ENCODE results near the gene SCGB3A1. TPM values are rescaled to one million over a fixed set of nuclear protein-coding genes. Genes with fewer than 3 reads are reported as not detected.

The SCGB3A1 gene
- total and polyA plus RNA-seq, 11 donors: 0.22 to 0.85 (median 0.57) TPM; not detected in 8

GRCh38 chr5:180555168-180555921 is 36.0 kb downstream of the SCGB3A1 start:
- WGBS, 4 donors: 90 to 94% (median 91%) methylated on average over 7 of the region's 7 CpGs

DNA sequence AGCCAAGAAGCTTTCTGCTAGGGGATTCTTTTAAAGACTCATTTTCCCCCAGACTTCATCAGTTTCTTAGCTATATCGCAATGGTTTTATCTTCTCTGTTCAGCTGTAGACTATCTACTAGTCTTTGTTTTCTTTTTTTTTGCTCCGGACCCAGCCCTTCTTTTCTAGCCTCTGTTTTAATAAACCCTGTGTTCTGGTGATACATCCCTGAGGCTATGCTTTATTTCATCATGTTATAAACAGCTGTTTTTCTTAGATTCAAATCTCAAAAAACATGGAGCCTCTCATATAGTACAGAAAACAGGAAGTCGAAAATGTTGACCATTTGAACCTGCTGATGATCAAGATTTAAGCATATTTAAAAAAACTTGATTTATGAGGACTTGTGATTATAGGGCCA is 37.8 kb downstream of the SCGB3A1 start:
- 91 to 93% (median 92%) methylated on average over 3 of the region's 3 CpGs for WGBS, 4 donors
- peaks cover 0 to 4% (median 0%) of the 10 kb centered on the region in 12 donors for H3K4me1 ChIP-seq
- H3K27ac ChIP-seq: no peak overlapping the region
- no peaks in the 10 kb centered on the region for H3K27me3 ChIP-seq
- no peak overlapping the region for H3K4me3 ChIP-seq
- ATAC-seq (no peak), DNase-seq (no peak)
- intact Hi-C loops (cut with DNase I): no loop called here
- peaks cover 0 to 61% (median 49%) of the 10 kb centered on the region in 9 donors for H3K36me3 ChIP-seq
- no peak for TF ChIP-seq POLR2A (IDR thresholded peaks at IDR 0.05)
- TF ChIP-seq, protein P1, sequence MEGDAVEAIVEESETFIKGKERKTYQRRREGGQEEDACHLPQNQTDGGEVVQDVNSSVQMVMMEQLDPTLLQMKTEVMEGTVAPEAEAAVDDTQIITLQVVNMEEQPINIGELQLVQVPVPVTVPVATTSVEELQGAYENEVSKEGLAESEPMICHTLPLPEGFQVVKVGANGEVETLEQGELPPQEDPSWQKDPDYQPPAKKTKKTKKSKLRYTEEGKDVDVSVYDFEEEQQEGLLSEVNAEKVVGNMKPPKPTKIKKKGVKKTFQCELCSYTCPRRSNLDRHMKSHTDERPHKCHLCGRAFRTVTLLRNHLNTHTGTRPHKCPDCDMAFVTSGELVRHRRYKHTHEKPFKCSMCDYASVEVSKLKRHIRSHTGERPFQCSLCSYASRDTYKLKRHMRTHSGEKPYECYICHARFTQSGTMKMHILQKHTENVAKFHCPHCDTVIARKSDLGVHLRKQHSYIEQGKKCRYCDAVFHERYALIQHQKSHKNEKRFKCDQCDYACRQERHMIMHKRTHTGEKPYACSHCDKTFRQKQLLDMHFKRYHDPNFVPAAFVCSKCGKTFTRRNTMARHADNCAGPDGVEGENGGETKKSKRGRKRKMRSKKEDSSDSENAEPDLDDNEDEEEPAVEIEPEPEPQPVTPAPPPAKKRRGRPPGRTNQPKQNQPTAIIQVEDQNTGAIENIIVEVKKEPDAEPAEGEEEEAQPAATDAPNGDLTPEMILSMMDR (IDR thresholded peaks at IDR 0.05): no peak
- H3K9me3 ChIP-seq: no peaks in the 10 kb centered on the region

More at GRCh38 chr5:180555168-180555921, 36.0 kb downstream of the SCGB3A1 start:
- Histone ChIP-seq H3K36me3 (peaks cover 0 to 55% (median 42%) of the 10 kb centered on the region in 9 donors), H3K27ac (no peak overlapping the region), H3K9me3 (no peaks in the 10 kb centered on the region), H3K4me3 (no peak overlapping the region), H3K4me1 (no peaks in the 10 kb centered on the region), H3K27me3 (no peaks in the 10 kb centered on the region)
- ATAC-seq (no peak), DNase-seq (no peak)
- no peak for TF ChIP-seq POLR2A (IDR thresholded peaks at IDR 0.05)
- TF ChIP-seq, protein P1 (IDR thresholded peaks at IDR 0.05): no peak
- intact Hi-C loops (cut with DNase I): no loop called here

GRCh38 chr5:180548563-180548962 is 42.7 kb downstream of the SCGB3A1 start:
- H3K27ac ChIP-seq: no peak overlapping the region
- H3K4me3 ChIP-seq: no peak overlapping the region
- H3K36me3 ChIP-seq: peaks cover 0 to 36% (median 21%) of the 10 kb centered on the region in 9 donors
- DNase-seq (no peak), ATAC-seq (no peak)
- H3K9me3 ChIP-seq: no peaks in the 10 kb centered on the region
- intact Hi-C loops (cut with DNase I): no loop called here
- WGBS, 4 donors: 48 to 70% (median 57%) methylated on average over 3 of the region's 3 CpGs
- H3K27me3 ChIP-seq: no peaks in the 10 kb centered on the region
- peaks cover 0 to 6% (median 0%) of the 10 kb centered on the region in 12 donors for H3K4me1 ChIP-seq
- TF ChIP-seq POLR2A (IDR thresholded peaks at IDR 0.05): no peak
- TF ChIP-seq, protein P1 (IDR thresholded peaks at IDR 0.05): no peak

- Histone ChIP-seq H3K4me3 (no peak overlapping the region), H3K27ac (no peak overlapping the region), H3K27me3 (no peaks in the 10 kb centered on the region), H3K9me3 (no peaks in the 10 kb centered on the region), H3K4me1 (peaks cover 0 to 6% (median 0%) of the 10 kb centered on the region in 12 donors), H3K36me3 (peaks cover 0 to 22% (median 8%) of the 10 kb centered on the region in 9 donors)
- ATAC-seq (no peak), DNase-seq (no peak)
- intact Hi-C loops (cut with DNase I): no loop called here
- 97 to 99% (median 98%) methylated on average over 3 of the region's 3 CpGs for WGBS, 4 donors
- TF ChIP-seq, protein P1 (IDR thresholded peaks at IDR 0.05): no peak
- no peak for TF ChIP-seq POLR2A (IDR thresholded peaks at IDR 0.05)
Measured at GRCh38 chr5:180545248-180545647, 46.1 kb downstream of the SCGB3A1 start.
